Mesothelial cell of epicardium (in vitro differentiated cells): ENCODE results near the gene AMOTL1. TPM values are rescaled to one million over a fixed set of nuclear protein-coding genes. Genes with fewer than 3 reads are reported as not detected.

Source experiments
- DNase-seq, 2 experiments: peaks; one replicate each; pipeline ENCODE4 v3.0.0; 2021; ENCODE audit warnings: low spot score in 2 of 2; ENCODE audit not compliant: unreplicated experiment in 2 of 2
- H3K27ac Mint-ChIP-seq: 2 replicates; pipeline ENCODE4 v1.8.0; 2021; ENCODE audit warnings: mixed read lengths
- H3K27me3 Mint-ChIP-seq: 2 replicates; pipeline ENCODE4 v1.8.0; 2021; ENCODE audit warnings: low read depth, mixed read lengths
- H3K36me3 Mint-ChIP-seq: 2 replicates; pipeline ENCODE4 v1.8.0; 2021; ENCODE audit warnings: mixed read lengths
- H3K4me1 Mint-ChIP-seq: 2 replicates; pipeline ENCODE4 v1.8.0; 2021; ENCODE audit warnings: mixed read lengths
- H3K4me3 Mint-ChIP-seq: 2 replicates; pipeline ENCODE4 v1.8.0; 2021; ENCODE audit warnings: mild to moderate bottlenecking, moderate library complexity, mixed read lengths
- H3K9me3 Mint-ChIP-seq: 2 replicates; pipeline ENCODE4 v1.8.0; 2021; ENCODE audit warnings: mixed read lengths
- CTCF ChIP-seq: fragments of 200-600 bp; sonication (generic); IDR thresholded peaks from one replicate; pipeline ENCODE4 v1.5.0; 2021; ENCODE audit warnings: antibody characterized with exemption; ENCODE audit not compliant: unreplicated experiment
- total RNA-seq: library from RNA; stranded (reverse); gene quantifications from 3 replicates; pipeline ENCODE4 v1.2.1, GENCODE V29; 2021

Gene AMOTL1
- total RNA-seq, 1 donor from 2014 or later, result 77.8 TPM

GRCh38 chr11:94751786-94752185 lies 16.4 kb upstream of the AMOTL1 start:
- Mint-ChIP-seq H3K27ac (peak overlapping the region; percentile 24), H3K9me3 (no peaks in the 10 kb centered on the region), H3K36me3 (no peaks in the 10 kb centered on the region), H3K27me3 (no peaks in the 10 kb centered on the region), H3K4me3 (no peak overlapping the region), H3K4me1 (peaks cover 28% of the 10 kb centered on the region)
- no peak for TF ChIP-seq CTCF
- DNase-seq, result no peak

DNA sequence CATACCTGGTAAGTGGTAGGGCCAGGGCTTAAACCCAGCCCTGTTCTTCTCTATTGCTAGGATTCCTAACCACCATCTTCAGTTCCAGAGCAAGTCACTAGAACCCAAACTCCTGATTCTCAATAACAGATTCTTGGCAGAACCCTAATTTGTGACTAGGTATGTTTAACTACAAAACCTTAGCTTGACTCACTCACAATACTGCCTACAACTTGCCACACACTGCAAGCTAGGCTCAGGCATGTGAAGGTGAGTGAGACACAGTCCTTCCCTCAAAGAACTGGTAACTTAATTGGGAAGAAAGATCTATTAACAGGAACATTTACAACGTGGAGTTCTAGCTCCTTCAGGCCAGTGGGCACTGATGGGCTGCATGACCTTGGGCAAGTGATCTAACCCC lies 14.5 kb upstream of the AMOTL1 start:
- Mint-ChIP-seq H3K4me3 (no peak overlapping the region), H3K4me1 (peaks cover 21% of the 10 kb centered on the region), H3K27ac (no peak overlapping the region), H3K9me3 (no peaks in the 10 kb centered on the region), H3K36me3 (no peaks in the 10 kb centered on the region), H3K27me3 (no peaks in the 10 kb centered on the region)
- DNase-seq, result no peak
- no peak for TF ChIP-seq CTCF

DNA sequence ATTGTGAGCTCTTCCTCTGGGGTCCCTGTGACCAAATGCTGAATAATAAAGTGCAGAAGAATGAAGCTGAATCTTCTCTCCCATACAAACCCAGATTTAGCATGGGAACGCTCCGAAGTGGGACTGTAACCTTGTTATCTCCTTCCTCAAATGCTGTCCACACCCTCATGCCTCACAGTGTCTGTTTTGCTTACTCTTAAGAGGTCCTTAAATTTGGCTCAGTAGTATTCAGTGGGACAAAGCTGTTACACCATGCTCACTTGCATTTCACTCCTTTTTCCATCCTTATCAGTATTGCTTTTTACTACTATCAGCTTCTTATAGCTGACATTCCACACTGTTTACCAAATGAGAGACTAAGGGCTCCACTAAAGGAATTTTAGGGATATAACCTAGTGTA lies 13.8 kb upstream of the AMOTL1 start:
- Mint-ChIP-seq H3K4me3 (no peak overlapping the region), H3K27me3 (no peaks in the 10 kb centered on the region), H3K27ac (no peak overlapping the region), H3K36me3 (no peaks in the 10 kb centered on the region), H3K4me1 (peaks cover 21% of the 10 kb centered on the region), H3K9me3 (no peaks in the 10 kb centered on the region)
- no peak for TF ChIP-seq CTCF
- DNase-seq, result no peak

GRCh38 chr11:94754819-94755218 lies 13.3 kb upstream of the AMOTL1 start:
- no peaks in the 10 kb centered on the region for H3K27me3 Mint-ChIP-seq
- no peak for DNase-seq
- no peak overlapping the region for H3K4me3 Mint-ChIP-seq
- H3K36me3 Mint-ChIP-seq, result no peaks in the 10 kb centered on the region
- no peak overlapping the region for H3K27ac Mint-ChIP-seq
- H3K9me3 Mint-ChIP-seq, result no peaks in the 10 kb centered on the region
- TF ChIP-seq CTCF, result no peak
- H3K4me1 Mint-ChIP-seq, result peaks cover 21% of the 10 kb centered on the region

- no peak overlapping the region for H3K4me3 Mint-ChIP-seq
- DNase-seq, result no peak
- peaks cover 21% of the 10 kb centered on the region for H3K4me1 Mint-ChIP-seq
- no peak overlapping the region for H3K27ac Mint-ChIP-seq
- no peaks in the 10 kb centered on the region for H3K36me3 Mint-ChIP-seq
- H3K9me3 Mint-ChIP-seq, result no peaks in the 10 kb centered on the region
- TF ChIP-seq CTCF, result no peak
- no peaks in the 10 kb centered on the region for H3K27me3 Mint-ChIP-seq
Measured at GRCh38 chr11:94755494-94755893, 12.7 kb upstream of the AMOTL1 start.
